ENCODE measurements around the gene ZNF511. TPM values are rescaled to one million over a fixed set of nuclear protein-coding genes. Genes with fewer than 3 reads are reported as not detected.

The ZNF511 gene
- total and polyA plus RNA-seq, 2 donors (not counting 1 experiment from before 2014, with no cell fraction given): 30.7 to 45.1 TPM

GRCh38 chr10:133281628-133282372, 26.9 kb upstream of the ZNF511 start:
- peaks cover 0 to 53% of the 10 kb centered on the region in 2 experiments for H3K36me3 ChIP-seq (replicated peaks in 1 of 2; ENCODE audit: control extremely low read depth in 1 of 2, control insufficient read depth in 1 of 2, extremely low read depth in 1 of 2, insufficient read depth in 2 of 2, low read length in 1 of 2)

More at GRCh38 chr10:133281628-133282372, 26.9 kb upstream of the ZNF511 start:
- H3K4me3 ChIP-seq (ENCODE audit: control extremely low read depth in 1 of 5, extremely low read depth in 1 of 5, insufficient read depth in 1 of 5, low read depth in 2 of 5, low read length in 4 of 5): no peak overlapping the region
- CTCF ChIA-PET: interaction anchor here (1.1 kb wide), 1 partner anchor 26 kb away, joined by 5 read pairs; no protein-coding TSS in a partner anchor
- no peaks in the 10 kb centered on the region for H3K9me3 ChIP-seq (ENCODE audit: control extremely low read depth in 1 of 3, control insufficient read depth in 2 of 3, insufficient read depth in 1 of 3, low read length in 2 of 3)
- no peak for DNase-seq
- H3K27ac ChIP-seq (ENCODE audit: low read length in 2 of 2): no peak overlapping the region
- 93% methylated on average over 24 of the region's 38 CpGs for WGBS (ENCODE audit: insufficient coverage)
- peaks cover 7% of the 10 kb centered on the region for H4K20me1 ChIP-seq (ENCODE audit: control insufficient read depth, insufficient read depth, low read length, poor library complexity, severe bottlenecking)
- H3K9ac ChIP-seq (ENCODE audit: low read length): no peak overlapping the region
- H3K27ac Mint-ChIP-seq: no peak overlapping the region
- TF ChIP-seq, protein P1, sequence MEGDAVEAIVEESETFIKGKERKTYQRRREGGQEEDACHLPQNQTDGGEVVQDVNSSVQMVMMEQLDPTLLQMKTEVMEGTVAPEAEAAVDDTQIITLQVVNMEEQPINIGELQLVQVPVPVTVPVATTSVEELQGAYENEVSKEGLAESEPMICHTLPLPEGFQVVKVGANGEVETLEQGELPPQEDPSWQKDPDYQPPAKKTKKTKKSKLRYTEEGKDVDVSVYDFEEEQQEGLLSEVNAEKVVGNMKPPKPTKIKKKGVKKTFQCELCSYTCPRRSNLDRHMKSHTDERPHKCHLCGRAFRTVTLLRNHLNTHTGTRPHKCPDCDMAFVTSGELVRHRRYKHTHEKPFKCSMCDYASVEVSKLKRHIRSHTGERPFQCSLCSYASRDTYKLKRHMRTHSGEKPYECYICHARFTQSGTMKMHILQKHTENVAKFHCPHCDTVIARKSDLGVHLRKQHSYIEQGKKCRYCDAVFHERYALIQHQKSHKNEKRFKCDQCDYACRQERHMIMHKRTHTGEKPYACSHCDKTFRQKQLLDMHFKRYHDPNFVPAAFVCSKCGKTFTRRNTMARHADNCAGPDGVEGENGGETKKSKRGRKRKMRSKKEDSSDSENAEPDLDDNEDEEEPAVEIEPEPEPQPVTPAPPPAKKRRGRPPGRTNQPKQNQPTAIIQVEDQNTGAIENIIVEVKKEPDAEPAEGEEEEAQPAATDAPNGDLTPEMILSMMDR (IDR thresholded peaks at IDR 0.05): no peak
- TF ChIP-seq EZH2 (IDR thresholded peaks at IDR 0.05; ENCODE audit: borderline replicate concordance, insufficient read depth, low read depth, low read length, poor library complexity, severe bottlenecking): no peak
- POLR2A ChIA-PET: interaction anchor here (1.1 kb wide), 1 partner anchor 21 kb away, joined by 3 read pairs; no protein-coding TSS in a partner anchor
- H3K4me2 ChIP-seq (replicated peaks; ENCODE audit: low read depth, low read length, poor library complexity, severe bottlenecking): no peak overlapping the region
- ATAC-seq (ENCODE audit: low read depth): no peak
- H2AFZ ChIP-seq (ENCODE audit: insufficient read depth, low read depth, low read length, poor library complexity, severe bottlenecking): no peak overlapping the region
- intact Hi-C loops (cut with micrococcal nuclease): no loop called here
- no peaks in the 10 kb centered on the region for H3K9me3 Mint-ChIP-seq (ENCODE audit: insufficient read depth)
- H3K27me3 Mint-ChIP-seq: no peaks in the 10 kb centered on the region
- peaks cover 26% of the 10 kb centered on the region for H3K4me1 Mint-ChIP-seq
- peaks cover 32 to 38% of the 10 kb centered on the region in 2 donors for H3K4me1 ChIP-seq (ENCODE audit: control insufficient read depth in 2 of 2, insufficient read depth in 2 of 2, low read length in 2 of 2)
- no peak overlapping the region for H3K4me3 Mint-ChIP-seq
- no peaks in the 10 kb centered on the region for H3K27me3 ChIP-seq (replicated peaks in 1 of 4; ENCODE audit: control extremely low read depth in 1 of 4, control insufficient read depth in 3 of 4, insufficient read depth in 4 of 4, low read length in 3 of 4)
- H3K79me2 ChIP-seq (ENCODE audit: control insufficient read depth, insufficient read depth, low read length): no peaks in the 10 kb centered on the region
